Activated CD4-positive, alpha-beta memory T cell treated with anti-CD3 and anti-CD28 coated beads, Interleukin-2, amount 10 ng/mL, durations not matched to agents 7 days and 5 days (primary cell): ENCODE data around the gene MT1M. TPM values are rescaled to one million over a fixed set of nuclear protein-coding genes. Genes with fewer than 3 reads are reported as not detected.

Experiments used
- CTCF ChIA-PET: fragments of 350-600 bp; sonication (Branson Sonifier 250); formaldehyde crosslinking; loops from one replicate; lab custom pipeline; 2021; ENCODE audit warnings: antibody characterized with exemption, inconsistent platforms; lab: Charles Lee
- POLR2A ChIA-PET: fragments of 350-600 bp; sonication (Branson Sonifier 250); formaldehyde crosslinking; loops from one replicate; lab custom pipeline; 2021; ENCODE audit warnings: antibody characterized with exemption; lab: Charles Lee
- DNase-seq: peaks from one replicate; pipeline ENCODE4 v3.0.0-alpha.2; 2020
- H3K27ac Mint-ChIP-seq: one replicate; pipeline ENCODE4 v1.8.0; 2021; ENCODE audit warnings: mild to moderate bottlenecking, mixed read lengths
- H3K27me3 Mint-ChIP-seq: one replicate; pipeline ENCODE4 v1.8.0; 2021; ENCODE audit warnings: mixed read lengths
- H3K36me3 Mint-ChIP-seq: one replicate; pipeline ENCODE4 v1.8.0; 2021; ENCODE audit warnings: low read depth, mixed read lengths
- H3K4me1 Mint-ChIP-seq: one replicate; pipeline ENCODE4 v1.8.0; 2021; ENCODE audit warnings: mixed read lengths
- H3K4me3 Mint-ChIP-seq: one replicate; pipeline ENCODE4 v1.8.0; 2021; ENCODE audit warnings: mild to moderate bottlenecking, mixed read lengths
- H3K9me3 Mint-ChIP-seq: one replicate; pipeline ENCODE4 v1.8.0; 2021; ENCODE audit warnings: mixed read lengths
- total RNA-seq, 2 experiments: library from RNA; stranded (reverse); gene quantifications; one replicate each; pipeline ENCODE4 v1.2.3, GENCODE V29; 2021

Gene MT1M
- total RNA-seq, 2 experiments from 2014 or later, result not detected

DNA sequence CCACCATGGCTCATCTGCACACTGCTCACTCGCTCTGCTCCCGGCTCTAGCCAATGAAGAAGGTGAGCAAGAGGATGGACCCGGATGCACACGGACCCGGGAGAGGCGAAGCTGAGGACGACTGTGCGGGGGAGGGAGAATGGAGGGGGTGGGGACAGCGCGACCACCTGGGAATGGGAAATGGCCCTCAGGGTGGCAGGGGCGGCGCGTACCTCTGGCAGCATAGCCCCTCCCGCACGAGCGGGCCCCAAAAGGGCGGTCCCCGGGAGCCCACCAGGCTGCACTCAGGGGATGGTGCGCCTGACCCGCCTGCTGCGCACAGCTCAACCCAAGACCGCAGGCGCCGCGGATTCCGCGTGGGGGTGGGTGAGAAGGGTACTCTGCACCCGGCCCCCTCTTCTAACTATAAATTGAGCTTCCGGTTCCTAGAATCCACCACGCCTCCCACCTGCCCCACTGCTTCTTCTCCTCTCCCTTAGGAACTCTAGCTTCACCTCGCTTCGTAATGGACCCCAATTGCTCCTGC, 43.3 kb downstream of the MT1M start:
- H3K4me3 Mint-ChIP-seq, result peak overlapping the region; percentile 44
- no peaks in the 10 kb centered on the region for H3K9me3 Mint-ChIP-seq
- CTCF ChIA-PET, result interaction anchor here (0.7 to 1.6 kb wide), 3 partner anchors 14 to 32 kb away, joined by 3 to 12 read pairs (median 3); no protein-coding TSS in a partner anchor
- H3K36me3 Mint-ChIP-seq, result no peaks in the 10 kb centered on the region
- peak; percentile 60 for DNase-seq
- H3K27me3 Mint-ChIP-seq, result peaks cover 46% of the 10 kb centered on the region
- H3K4me1 Mint-ChIP-seq, result peaks cover 21% of the 10 kb centered on the region
- no peak overlapping the region for H3K27ac Mint-ChIP-seq
- POLR2A ChIA-PET, result interaction anchor here (0.7 to 1.7 kb wide), 2 partner anchors 13 to 26 kb away, joined by 6 to 8 read pairs; no protein-coding TSS in a partner anchor

- DNase-seq, result no peak
- Mint-ChIP-seq H3K27me3 (peaks cover 30% of the 10 kb centered on the region), H3K36me3 (no peaks in the 10 kb centered on the region), H3K4me1 (peaks cover 30% of the 10 kb centered on the region), H3K27ac (no peak overlapping the region), H3K9me3 (no peaks in the 10 kb centered on the region), H3K4me3 (no peak overlapping the region)
- POLR2A ChIA-PET, result no interaction called here
- CTCF ChIA-PET, result no interaction called here
These were observed 45.0 kb downstream of the MT1M start for GRCh38 chr16:56677474-56677873.

GRCh38 chr16:56679078-56679730, 46.7 kb downstream of the MT1M start:
- CTCF ChIA-PET, result interaction anchor here (0.6 kb wide), 1 partner anchor 238 kb away, joined by 5 read pairs; no protein-coding TSS in a partner anchor
- Mint-ChIP-seq H3K36me3 (peaks cover 2% of the 10 kb centered on the region), H3K27me3 (peaks cover 15% of the 10 kb centered on the region), H3K27ac (no peak overlapping the region), H3K4me3 (no peak overlapping the region), H3K4me1 (peaks cover 42% of the 10 kb centered on the region), H3K9me3 (no peaks in the 10 kb centered on the region)
- DNase-seq, result no peak
- POLR2A ChIA-PET, result interaction anchor here (0.6 to 1.8 kb wide), 3 partner anchors 11 to 257 kb away, joined by 3 to 4 read pairs (median 4); partner anchors contain the start of genes MT1F and MT1G

DNA sequence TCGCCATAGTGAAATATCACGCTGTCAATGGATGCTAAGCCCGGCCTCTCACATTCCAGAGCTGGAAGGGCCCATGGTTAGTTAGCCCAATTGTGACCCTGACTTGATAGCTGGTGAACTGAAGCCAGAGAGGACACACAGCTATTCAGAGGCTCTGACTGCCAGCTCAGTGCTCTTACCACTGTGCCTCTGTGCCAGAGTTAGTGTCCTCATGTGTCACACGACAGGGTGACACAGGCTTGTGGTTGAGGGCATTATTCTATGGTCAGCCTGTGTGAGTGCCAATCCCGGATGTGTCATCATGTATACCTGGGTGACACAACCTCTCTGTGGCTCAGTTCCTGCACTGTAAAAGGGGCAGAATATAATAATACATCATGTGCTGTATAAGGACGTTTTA, 47.4 kb downstream of the MT1M start:
- peaks cover 41% of the 10 kb centered on the region for H3K4me1 Mint-ChIP-seq
- no peak for DNase-seq

DNA sequence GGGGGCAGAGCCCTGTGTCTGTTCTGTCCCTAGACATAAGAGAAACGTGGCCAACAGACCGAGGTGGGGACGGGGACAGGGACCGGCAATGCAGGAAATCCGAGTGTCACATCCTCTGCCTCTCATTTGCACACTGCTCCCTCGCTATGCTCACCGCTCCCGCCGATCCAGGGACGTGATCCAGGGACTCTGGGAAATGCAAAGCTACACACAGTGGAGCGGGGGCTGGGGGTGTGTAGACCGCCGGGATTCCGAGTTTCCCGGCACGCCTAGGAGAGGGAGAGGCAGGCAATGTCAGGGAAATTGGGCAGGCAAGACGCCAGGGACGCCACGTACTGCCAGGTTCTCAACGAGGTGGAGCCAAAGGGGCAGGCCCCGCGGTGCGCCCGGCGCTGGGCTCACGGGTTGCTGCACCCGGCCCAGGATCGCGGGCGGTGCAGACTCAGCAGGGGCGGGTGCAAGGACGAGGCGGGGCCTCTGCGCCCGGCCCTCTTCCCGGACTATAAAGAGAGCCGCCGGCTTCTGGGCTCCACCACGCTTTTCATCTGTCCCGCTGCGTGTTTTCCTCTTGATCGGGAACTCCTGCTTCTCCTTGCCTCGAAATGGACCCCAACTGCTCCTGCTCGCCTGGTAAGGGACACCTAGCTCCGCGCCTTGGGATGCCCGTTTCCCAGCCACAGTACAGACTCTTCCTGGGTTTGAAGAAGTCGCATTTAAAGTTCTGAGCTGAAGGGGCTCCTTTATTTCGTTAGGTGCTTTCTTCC, 49.7 kb downstream of the MT1M start, which contains the start of gene MT1X:
Gene MT1X (plus strand): TSS at position 532 of the 764 bp plus-strand sequence. CDS start 71 bp downstream, at position 603.
- Mint-ChIP-seq H3K36me3 (peaks cover 9% of the 10 kb centered on the region), H3K27me3 (no peaks in the 10 kb centered on the region), H3K9me3 (no peaks in the 10 kb centered on the region), H3K4me1 (peaks cover 30% of the 10 kb centered on the region), H3K4me3 (peak within 1 kb of the TSS; percentile 89), H3K27ac (peak within 1 kb of the TSS; percentile 92)
- DNase-seq, result peak; percentile 95
- ChIA-PET CTCF (interaction anchor here (0.6 to 5.0 kb wide), 7 partner anchors 14 to 403 kb away, joined by 3 to 30 read pairs (median 4); no protein-coding TSS in a partner anchor), POLR2A (interaction anchor here (0.7 to 2.5 kb wide), 32 partner anchors 8 to 249 kb away, joined by 3 to 29 read pairs (median 5); partner anchors contain the start of genes MT1E, MT1G, MT1H and MT2A)

More for the DNA sequence above, 47.4 kb downstream of the MT1M start:
- Mint-ChIP-seq H3K4me3 (no peak overlapping the region), H3K36me3 (peaks cover 5% of the 10 kb centered on the region), H3K27me3 (peaks cover 11% of the 10 kb centered on the region), H3K27ac (no peak overlapping the region), H3K9me3 (no peaks in the 10 kb centered on the region)
- CTCF ChIA-PET, result no interaction called here
- POLR2A ChIA-PET, result interaction anchor here (0.6 to 1.8 kb wide), 3 partner anchors 11 to 257 kb away, joined by 3 to 4 read pairs (median 4); partner anchors contain the start of genes MT1F and MT1G

DNA sequence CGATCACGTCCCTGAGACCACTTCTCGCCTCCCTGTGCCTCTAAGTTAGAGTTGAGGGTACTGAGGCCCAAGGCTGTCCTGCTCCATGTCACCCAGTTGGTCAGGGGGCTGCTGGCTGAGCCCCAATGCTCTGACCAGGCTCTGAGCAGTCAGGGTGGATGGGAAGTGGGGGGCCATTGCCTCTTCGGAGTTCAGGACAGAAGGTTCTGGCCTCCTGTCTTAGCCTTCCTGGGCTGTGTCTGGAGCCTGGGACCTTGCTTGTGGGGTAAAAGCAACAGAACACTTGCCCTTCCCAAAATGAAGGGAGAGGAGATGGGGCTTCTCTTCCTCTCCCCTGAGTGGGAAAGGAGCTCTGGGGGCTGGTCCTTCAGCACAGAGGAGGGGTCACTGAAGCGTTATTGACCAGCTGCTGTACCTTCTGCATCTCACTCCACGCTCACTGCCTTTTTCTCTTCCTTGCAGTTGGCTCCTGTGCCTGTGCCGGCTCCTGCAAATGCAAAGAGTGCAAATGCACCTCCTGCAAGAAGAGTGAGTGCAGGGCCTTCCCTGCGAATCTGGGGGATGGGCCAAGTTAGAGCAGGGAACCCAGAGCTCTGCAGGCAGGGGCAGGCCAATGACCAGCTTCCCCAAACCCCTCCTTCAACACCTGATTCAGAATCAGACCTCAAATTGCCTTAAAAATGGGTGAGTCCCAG, 50.4 kb downstream of the MT1M start:
- peaks cover 9% of the 10 kb centered on the region for H3K36me3 Mint-ChIP-seq

More for the DNA sequence above, 50.4 kb downstream of the MT1M start:
- CTCF ChIA-PET, result interaction anchor here (0.6 to 5.0 kb wide), 7 partner anchors 13 to 404 kb away, joined by 3 to 30 read pairs (median 4); no protein-coding TSS in a partner anchor
- POLR2A ChIA-PET, result interaction anchor here (0.7 to 2.5 kb wide), 32 partner anchors 9 to 248 kb away, joined by 3 to 29 read pairs (median 5); partner anchors contain the start of genes MT1E, MT1G, MT1H and MT2A
- H3K4me1 Mint-ChIP-seq, result peaks cover 30% of the 10 kb centered on the region
- no peak for DNase-seq
- no peaks in the 10 kb centered on the region for H3K27me3 Mint-ChIP-seq
- peak overlapping the region; percentile 89 for H3K4me3 Mint-ChIP-seq
- H3K9me3 Mint-ChIP-seq, result no peaks in the 10 kb centered on the region
- H3K27ac Mint-ChIP-seq, result peak overlapping the region; percentile 44

Other genes with a start within 250 kb of the MT1M start
- 10 to 100 TPM; 48.8 to 51.0 TPM for gene AMFR, start 207.1 kb upstream of the MT1M start, total RNA-seq
- gene NUDT21, start 181.3 kb upstream of the MT1M start, total RNA-seq, result 100 to 1,000 TPM; 239 to 241 TPM
- gene OGFOD1, start 181.1 kb upstream of the MT1M start, total RNA-seq, result 10 to 100 TPM; 36.5 to 39.5 TPM
- gene BBS2, start 112.6 kb upstream of the MT1M start, total RNA-seq, result 10 to 100 TPM; 15.6 to 18.4 TPM
- not detected for gene MT4, start 67.6 kb upstream of the MT1M start, total RNA-seq
- 1 to 10 TPM; 1.8 to 2.5 TPM for gene MT3, start 43.1 kb upstream of the MT1M start, total RNA-seq
- 10 to 100 TPM; 47.9 to 51.4 TPM for gene MT2A, start 24.1 kb upstream of the MT1M start, total RNA-seq
- gene MT1E, start 6.9 kb upstream of the MT1M start, total RNA-seq, result 10 to 100 TPM; 10.4 to 12.3 TPM
- not detected for gene MT1A, start 6.0 kb downstream of the MT1M start, total RNA-seq
- not detected for gene MT1B, start 19.2 kb downstream of the MT1M start, total RNA-seq
- gene MT1F, start 25.3 kb downstream of the MT1M start, total RNA-seq, result 10 to 100 TPM; 15.8 to 16.4 TPM
- gene MT1G, start 35.4 kb downstream of the MT1M start, total RNA-seq, result 1 to 10 TPM; 2.2 to 2.9 TPM
- not detected for gene MT1H, start 37.2 kb downstream of the MT1M start, total RNA-seq
- 10 to 100 TPM; 28.4 to 33.1 TPM for gene MT1X, start 49.8 kb downstream of the MT1M start, total RNA-seq
- 10 to 100 TPM; 66.4 to 70.1 TPM for gene NUP93, start 97.5 kb downstream of the MT1M start, total RNA-seq
- not detected for gene SLC12A3, start 232.5 kb downstream of the MT1M start, total RNA-seq